WTC11 (cell line): ENCODE measurements around the gene RPRD2. TPM values are rescaled to one million over a fixed set of nuclear protein-coding genes. Genes with fewer than 3 reads are reported as not detected.

ENCODE experiments used
- ATF1 ChIP-seq: sonication (generic); formaldehyde crosslinking; IDR thresholded peaks from 2 replicates; pipeline ENCODE4 v1.8.1; 2023; ENCODE audit warnings: mild to moderate bottlenecking, moderate library complexity, missing genetic modification reagents
- ESRRA ChIP-seq: sonication (generic); formaldehyde crosslinking; IDR thresholded peaks from 2 replicates; pipeline ENCODE4 v1.8.1; 2022; ENCODE audit warnings: mild to moderate bottlenecking, missing genetic modification reagents, borderline replicate concordance
- FOXJ3 ChIP-seq: sonication (generic); formaldehyde crosslinking; IDR thresholded peaks from 2 replicates; pipeline ENCODE4 v1.9.0; 2021; ENCODE audit warnings: missing genetic modification reagents, mild to moderate bottlenecking, borderline replicate concordance
- GRHL2 ChIP-seq: fragments of 250-450 bp; sonication (Bioruptor Pico); IDR thresholded peaks from 2 replicates; pipeline ENCODE4 v1.8.0; 2022; ENCODE audit warnings: mild to moderate bottlenecking, moderate library complexity; ENCODE audit not compliant: insufficient replicate concordance, severe bottlenecking
- GTF2I ChIP-seq: fragments of 250-450 bp; sonication (Bioruptor Pico); conservative IDR thresholded peaks from 2 replicates; pipeline ENCODE4 v1.4.0; 2021; ENCODE audit warnings: mild to moderate bottlenecking
- HMGA2 ChIP-seq: fragments of 250-450 bp; sonication (Bioruptor Pico); IDR thresholded peaks from 2 replicates; pipeline ENCODE4 v1.4.0; 2021; ENCODE audit warnings: mild to moderate bottlenecking, moderate library complexity
- IRF1 ChIP-seq: sonication (generic); formaldehyde crosslinking; IDR thresholded peaks from 2 replicates; pipeline ENCODE4 v1.8.0; 2023; ENCODE audit warnings: missing genetic modification reagents
- NR3C1 ChIP-seq: sonication (generic); formaldehyde crosslinking; conservative IDR thresholded peaks from 2 replicates; pipeline ENCODE4 v1.8.1; 2023; ENCODE audit warnings: low read depth, mild to moderate bottlenecking, missing genetic modification reagents
- RELA ChIP-seq: sonication (generic); formaldehyde crosslinking; IDR thresholded peaks from 2 replicates; pipeline ENCODE4 v1.8.1; 2022; ENCODE audit warnings: missing genetic modification reagents, mild to moderate bottlenecking, borderline replicate concordance
- SOX15 ChIP-seq: fragments of 250-450 bp; sonication (Bioruptor Pico); IDR thresholded peaks from 2 replicates; pipeline ENCODE4 v1.9.0; 2021; ENCODE audit warnings: mild to moderate bottlenecking
- TEAD1 ChIP-seq: sonication (generic); formaldehyde crosslinking; IDR thresholded peaks from 2 replicates; pipeline ENCODE4 v1.8.0; 2022; ENCODE audit warnings: mild to moderate bottlenecking, missing genetic modification reagents
- ZNF416 ChIP-seq: fragments of 250-450 bp; sonication (Bioruptor Pico); IDR thresholded peaks from 2 replicates; pipeline ENCODE4 v1.9.0; 2021; ENCODE audit warnings: mild to moderate bottlenecking, inconsistent platforms
- total RNA-seq: library from RNA; stranded (reverse); gene quantifications from 3 replicates; pipeline ENCODE4 v1.2.3, GENCODE V29; 2021
- TF ChIP-seq, protein P1 (sequence below): sonication (generic); formaldehyde crosslinking; IDR thresholded peaks from 2 replicates; pipeline ENCODE4 v1.8.0; 2023; ENCODE audit warnings: missing genetic modification reagents, mild to moderate bottlenecking, borderline replicate concordance
- TF ChIP-seq, protein P2 (sequence below): sonication (generic); formaldehyde crosslinking; conservative IDR thresholded peaks from 2 replicates; pipeline ENCODE4 v1.8.1; 2023; ENCODE audit warnings: mild to moderate bottlenecking, low read depth, missing genetic modification reagents, moderate library complexity
- TF ChIP-seq, protein P3 (sequence below): sonication (generic); formaldehyde crosslinking; IDR thresholded peaks from 2 replicates; pipeline ENCODE4 v1.8.0; 2022; ENCODE audit warnings: missing genetic modification reagents
- TF ChIP-seq, protein P4 (sequence below): sonication (generic); formaldehyde crosslinking; IDR thresholded peaks from 2 replicates; pipeline ENCODE4 v1.8.1; 2023; ENCODE audit warnings: mild to moderate bottlenecking, missing genetic modification reagents
- TF ChIP-seq, protein P5 (sequence below): fragments of 200-600 bp; IDR thresholded peaks from 2 replicates; pipeline ENCODE4 v1.8.0; 2022; ENCODE audit warnings: antibody characterized with exemption
- TF ChIP-seq, protein P6 (sequence below): sonication (generic); formaldehyde crosslinking; conservative IDR thresholded peaks from 2 replicates; pipeline ENCODE4 v1.8.1; 2022; ENCODE audit warnings: mild to moderate bottlenecking, missing genetic modification reagents
- TF ChIP-seq, protein P7 (sequence below): sonication (generic); formaldehyde crosslinking; IDR thresholded peaks from 2 replicates; pipeline ENCODE4 v1.8.1; 2022; ENCODE audit warnings: low read depth, mild to moderate bottlenecking, moderate library complexity, missing genetic modification reagents, borderline replicate concordance

RPRD2 gene
- total RNA-seq, 1 experiment from 2014 or later, result 26.1 TPM

GRCh38 chr1:150486966-150487762, 123.2 kb downstream of the RPRD2 start, which contains the start of gene TARS2 (continued):
- TF ChIP-seq, protein P1, sequence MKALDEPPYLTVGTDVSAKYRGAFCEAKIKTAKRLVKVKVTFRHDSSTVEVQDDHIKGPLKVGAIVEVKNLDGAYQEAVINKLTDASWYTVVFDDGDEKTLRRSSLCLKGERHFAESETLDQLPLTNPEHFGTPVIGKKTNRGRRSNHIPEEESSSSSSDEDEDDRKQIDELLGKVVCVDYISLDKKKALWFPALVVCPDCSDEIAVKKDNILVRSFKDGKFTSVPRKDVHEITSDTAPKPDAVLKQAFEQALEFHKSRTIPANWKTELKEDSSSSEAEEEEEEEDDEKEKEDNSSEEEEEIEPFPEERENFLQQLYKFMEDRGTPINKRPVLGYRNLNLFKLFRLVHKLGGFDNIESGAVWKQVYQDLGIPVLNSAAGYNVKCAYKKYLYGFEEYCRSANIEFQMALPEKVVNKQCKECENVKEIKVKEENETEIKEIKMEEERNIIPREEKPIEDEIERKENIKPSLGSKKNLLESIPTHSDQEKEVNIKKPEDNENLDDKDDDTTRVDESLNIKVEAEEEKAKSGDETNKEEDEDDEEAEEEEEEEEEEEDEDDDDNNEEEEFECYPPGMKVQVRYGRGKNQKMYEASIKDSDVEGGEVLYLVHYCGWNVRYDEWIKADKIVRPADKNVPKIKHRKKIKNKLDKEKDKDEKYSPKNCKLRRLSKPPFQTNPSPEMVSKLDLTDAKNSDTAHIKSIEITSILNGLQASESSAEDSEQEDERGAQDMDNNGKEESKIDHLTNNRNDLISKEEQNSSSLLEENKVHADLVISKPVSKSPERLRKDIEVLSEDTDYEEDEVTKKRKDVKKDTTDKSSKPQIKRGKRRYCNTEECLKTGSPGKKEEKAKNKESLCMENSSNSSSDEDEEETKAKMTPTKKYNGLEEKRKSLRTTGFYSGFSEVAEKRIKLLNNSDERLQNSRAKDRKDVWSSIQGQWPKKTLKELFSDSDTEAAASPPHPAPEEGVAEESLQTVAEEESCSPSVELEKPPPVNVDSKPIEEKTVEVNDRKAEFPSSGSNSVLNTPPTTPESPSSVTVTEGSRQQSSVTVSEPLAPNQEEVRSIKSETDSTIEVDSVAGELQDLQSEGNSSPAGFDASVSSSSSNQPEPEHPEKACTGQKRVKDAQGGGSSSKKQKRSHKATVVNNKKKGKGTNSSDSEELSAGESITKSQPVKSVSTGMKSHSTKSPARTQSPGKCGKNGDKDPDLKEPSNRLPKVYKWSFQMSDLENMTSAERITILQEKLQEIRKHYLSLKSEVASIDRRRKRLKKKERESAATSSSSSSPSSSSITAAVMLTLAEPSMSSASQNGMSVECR, result 0 out of 2 replicates have a peak, but pooled peaks have one; percentile 62
- TF ChIP-seq, protein P2, sequence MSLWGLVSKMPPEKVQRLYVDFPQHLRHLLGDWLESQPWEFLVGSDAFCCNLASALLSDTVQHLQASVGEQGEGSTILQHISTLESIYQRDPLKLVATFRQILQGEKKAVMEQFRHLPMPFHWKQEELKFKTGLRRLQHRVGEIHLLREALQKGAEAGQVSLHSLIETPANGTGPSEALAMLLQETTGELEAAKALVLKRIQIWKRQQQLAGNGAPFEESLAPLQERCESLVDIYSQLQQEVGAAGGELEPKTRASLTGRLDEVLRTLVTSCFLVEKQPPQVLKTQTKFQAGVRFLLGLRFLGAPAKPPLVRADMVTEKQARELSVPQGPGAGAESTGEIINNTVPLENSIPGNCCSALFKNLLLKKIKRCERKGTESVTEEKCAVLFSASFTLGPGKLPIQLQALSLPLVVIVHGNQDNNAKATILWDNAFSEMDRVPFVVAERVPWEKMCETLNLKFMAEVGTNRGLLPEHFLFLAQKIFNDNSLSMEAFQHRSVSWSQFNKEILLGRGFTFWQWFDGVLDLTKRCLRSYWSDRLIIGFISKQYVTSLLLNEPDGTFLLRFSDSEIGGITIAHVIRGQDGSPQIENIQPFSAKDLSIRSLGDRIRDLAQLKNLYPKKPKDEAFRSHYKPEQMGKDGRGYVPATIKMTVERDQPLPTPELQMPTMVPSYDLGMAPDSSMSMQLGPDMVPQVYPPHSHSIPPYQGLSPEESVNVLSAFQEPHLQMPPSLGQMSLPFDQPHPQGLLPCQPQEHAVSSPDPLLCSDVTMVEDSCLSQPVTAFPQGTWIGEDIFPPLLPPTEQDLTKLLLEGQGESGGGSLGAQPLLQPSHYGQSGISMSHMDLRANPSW (CRISPR knock-in tag), result no peak
- no peak for TF ChIP-seq ZNF416 (CRISPR knock-in tag)
- no peak for TF ChIP-seq ATF1 (CRISPR knock-in tag)
- TF ChIP-seq RELA (CRISPR knock-in tag), result no peak
- TF ChIP-seq IRF1 (CRISPR knock-in tag), result no peak
- TF ChIP-seq, protein P3, sequence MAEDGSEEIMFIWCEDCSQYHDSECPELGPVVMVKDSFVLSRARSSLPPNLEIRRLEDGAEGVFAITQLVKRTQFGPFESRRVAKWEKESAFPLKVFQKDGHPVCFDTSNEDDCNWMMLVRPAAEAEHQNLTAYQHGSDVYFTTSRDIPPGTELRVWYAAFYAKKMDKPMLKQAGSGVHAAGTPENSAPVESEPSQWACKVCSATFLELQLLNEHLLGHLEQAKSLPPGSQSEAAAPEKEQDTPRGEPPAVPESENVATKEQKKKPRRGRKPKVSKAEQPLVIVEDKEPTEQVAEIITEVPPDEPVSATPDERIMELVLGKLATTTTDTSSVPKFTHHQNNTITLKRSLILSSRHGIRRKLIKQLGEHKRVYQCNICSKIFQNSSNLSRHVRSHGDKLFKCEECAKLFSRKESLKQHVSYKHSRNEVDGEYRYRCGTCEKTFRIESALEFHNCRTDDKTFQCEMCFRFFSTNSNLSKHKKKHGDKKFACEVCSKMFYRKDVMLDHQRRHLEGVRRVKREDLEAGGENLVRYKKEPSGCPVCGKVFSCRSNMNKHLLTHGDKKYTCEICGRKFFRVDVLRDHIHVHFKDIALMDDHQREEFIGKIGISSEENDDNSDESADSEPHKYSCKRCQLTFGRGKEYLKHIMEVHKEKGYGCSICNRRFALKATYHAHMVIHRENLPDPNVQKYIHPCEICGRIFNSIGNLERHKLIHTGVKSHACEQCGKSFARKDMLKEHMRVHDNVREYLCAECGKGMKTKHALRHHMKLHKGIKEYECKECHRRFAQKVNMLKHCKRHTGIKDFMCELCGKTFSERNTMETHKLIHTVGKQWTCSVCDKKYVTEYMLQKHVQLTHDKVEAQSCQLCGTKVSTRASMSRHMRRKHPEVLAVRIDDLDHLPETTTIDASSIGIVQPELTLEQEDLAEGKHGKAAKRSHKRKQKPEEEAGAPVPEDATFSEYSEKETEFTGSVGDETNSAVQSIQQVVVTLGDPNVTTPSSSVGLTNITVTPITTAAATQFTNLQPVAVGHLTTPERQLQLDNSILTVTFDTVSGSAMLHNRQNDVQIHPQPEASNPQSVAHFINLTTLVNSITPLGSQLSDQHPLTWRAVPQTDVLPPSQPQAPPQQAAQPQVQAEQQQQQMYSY (CRISPR knock-in tag), result no peak
- TF ChIP-seq GTF2I (CRISPR knock-in tag), result no peak
- TF ChIP-seq HMGA2 (CRISPR knock-in tag), result no peak
- TF ChIP-seq, protein P4, sequence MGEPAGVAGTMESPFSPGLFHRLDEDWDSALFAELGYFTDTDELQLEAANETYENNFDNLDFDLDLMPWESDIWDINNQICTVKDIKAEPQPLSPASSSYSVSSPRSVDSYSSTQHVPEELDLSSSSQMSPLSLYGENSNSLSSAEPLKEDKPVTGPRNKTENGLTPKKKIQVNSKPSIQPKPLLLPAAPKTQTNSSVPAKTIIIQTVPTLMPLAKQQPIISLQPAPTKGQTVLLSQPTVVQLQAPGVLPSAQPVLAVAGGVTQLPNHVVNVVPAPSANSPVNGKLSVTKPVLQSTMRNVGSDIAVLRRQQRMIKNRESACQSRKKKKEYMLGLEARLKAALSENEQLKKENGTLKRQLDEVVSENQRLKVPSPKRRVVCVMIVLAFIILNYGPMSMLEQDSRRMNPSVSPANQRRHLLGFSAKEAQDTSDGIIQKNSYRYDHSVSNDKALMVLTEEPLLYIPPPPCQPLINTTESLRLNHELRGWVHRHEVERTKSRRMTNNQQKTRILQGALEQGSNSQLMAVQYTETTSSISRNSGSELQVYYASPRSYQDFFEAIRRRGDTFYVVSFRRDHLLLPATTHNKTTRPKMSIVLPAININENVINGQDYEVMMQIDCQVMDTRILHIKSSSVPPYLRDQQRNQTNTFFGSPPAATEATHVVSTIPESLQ (CRISPR knock-in tag), result no peak
- TF ChIP-seq GRHL2 (CRISPR knock-in tag), result no peak
- no peak for TF ChIP-seq ESRRA (CRISPR knock-in tag)
- no peak for TF ChIP-seq FOXJ3 (CRISPR knock-in tag)
- no peak for TF ChIP-seq SOX15
- TF ChIP-seq, protein P5, sequence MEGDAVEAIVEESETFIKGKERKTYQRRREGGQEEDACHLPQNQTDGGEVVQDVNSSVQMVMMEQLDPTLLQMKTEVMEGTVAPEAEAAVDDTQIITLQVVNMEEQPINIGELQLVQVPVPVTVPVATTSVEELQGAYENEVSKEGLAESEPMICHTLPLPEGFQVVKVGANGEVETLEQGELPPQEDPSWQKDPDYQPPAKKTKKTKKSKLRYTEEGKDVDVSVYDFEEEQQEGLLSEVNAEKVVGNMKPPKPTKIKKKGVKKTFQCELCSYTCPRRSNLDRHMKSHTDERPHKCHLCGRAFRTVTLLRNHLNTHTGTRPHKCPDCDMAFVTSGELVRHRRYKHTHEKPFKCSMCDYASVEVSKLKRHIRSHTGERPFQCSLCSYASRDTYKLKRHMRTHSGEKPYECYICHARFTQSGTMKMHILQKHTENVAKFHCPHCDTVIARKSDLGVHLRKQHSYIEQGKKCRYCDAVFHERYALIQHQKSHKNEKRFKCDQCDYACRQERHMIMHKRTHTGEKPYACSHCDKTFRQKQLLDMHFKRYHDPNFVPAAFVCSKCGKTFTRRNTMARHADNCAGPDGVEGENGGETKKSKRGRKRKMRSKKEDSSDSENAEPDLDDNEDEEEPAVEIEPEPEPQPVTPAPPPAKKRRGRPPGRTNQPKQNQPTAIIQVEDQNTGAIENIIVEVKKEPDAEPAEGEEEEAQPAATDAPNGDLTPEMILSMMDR, result no peak
- TF ChIP-seq, protein P6, sequence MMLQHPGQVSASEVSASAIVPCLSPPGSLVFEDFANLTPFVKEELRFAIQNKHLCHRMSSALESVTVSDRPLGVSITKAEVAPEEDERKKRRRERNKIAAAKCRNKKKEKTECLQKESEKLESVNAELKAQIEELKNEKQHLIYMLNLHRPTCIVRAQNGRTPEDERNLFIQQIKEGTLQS, result no peak
- TF ChIP-seq NR3C1 (CRISPR knock-in tag), result no peak
- TF ChIP-seq TEAD1 (CRISPR knock-in tag), result peak; percentile 88
- TF ChIP-seq, protein P7, sequence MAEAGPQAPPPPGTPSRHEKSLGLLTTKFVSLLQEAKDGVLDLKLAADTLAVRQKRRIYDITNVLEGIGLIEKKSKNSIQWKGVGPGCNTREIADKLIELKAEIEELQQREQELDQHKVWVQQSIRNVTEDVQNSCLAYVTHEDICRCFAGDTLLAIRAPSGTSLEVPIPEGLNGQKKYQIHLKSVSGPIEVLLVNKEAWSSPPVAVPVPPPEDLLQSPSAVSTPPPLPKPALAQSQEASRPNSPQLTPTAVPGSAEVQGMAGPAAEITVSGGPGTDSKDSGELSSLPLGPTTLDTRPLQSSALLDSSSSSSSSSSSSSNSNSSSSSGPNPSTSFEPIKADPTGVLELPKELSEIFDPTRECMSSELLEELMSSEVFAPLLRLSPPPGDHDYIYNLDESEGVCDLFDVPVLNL (CRISPR knock-in tag), result no peak
